GM10847 (cell line): ENCODE measurements around the gene ENDOV.

Source experiments
- POLR2A ChIP-seq: IDR thresholded peaks from 2 replicates; pipeline ENCODE4 v1.6.1; 2011; ENCODE audit not compliant: insufficient read length; ENCODE audit errors: extremely low read depth

The ENDOV gene

GRCh38 chr17:80424878-80425765 lies 10.2 kb downstream of the ENDOV start:
- no peak for TF ChIP-seq POLR2A

- TF ChIP-seq POLR2A: no peak
Measured at GRCh38 chr17:80425835-80426426, 11.0 kb downstream of the ENDOV start.

GRCh38 chr17:80426671-80427326 lies 11.8 kb downstream of the ENDOV start:
- no peak for TF ChIP-seq POLR2A

GRCh38 chr17:80427366-80428282 lies 12.7 kb downstream of the ENDOV start:
- no peak for TF ChIP-seq POLR2A

GRCh38 chr17:80428363-80428762 lies 13.4 kb downstream of the ENDOV start:
- TF ChIP-seq POLR2A: no peak

- TF ChIP-seq POLR2A: no peak
Measured at GRCh38 chr17:80428796-80429195, 13.8 kb downstream of the ENDOV start.

GRCh38 chr17:80429356-80430275 lies 14.6 kb downstream of the ENDOV start:
- TF ChIP-seq POLR2A: no peak

GRCh38 chr17:80430446-80431245 lies 15.7 kb downstream of the ENDOV start:
- no peak for TF ChIP-seq POLR2A

GRCh38 chr17:80431246-80432195 lies 16.6 kb downstream of the ENDOV start:
- TF ChIP-seq POLR2A: no peak

- no peak for TF ChIP-seq POLR2A
Measured at GRCh38 chr17:80432350-80432955, 17.5 kb downstream of the ENDOV start.

- TF ChIP-seq POLR2A: no peak
Measured at GRCh38 chr17:80432961-80433550, 18.1 kb downstream of the ENDOV start.

- no peak for TF ChIP-seq POLR2A
Measured at GRCh38 chr17:80433916-80434666, 19.1 kb downstream of the ENDOV start.
